Neutrophil (primary cell): ENCODE measurements around the gene HENMT1.
"Not testable (repeated sequence)": the region's sequence is repeated elsewhere in the genome, so short reads cannot be mapped to it uniquely, and the experiment has no call there.

Experiments
- H3K27ac ChIP-seq: fragments of 200-600 bp; sonication (generic); 2 replicates; pipeline ENCODE4 v1.5.1; 2016; ENCODE audit warnings: mild to moderate bottlenecking, moderate library complexity
- H3K27me3 ChIP-seq: fragments of 200-600 bp; sonication (generic); 2 replicates; pipeline ENCODE4 v1.6.0; 2016; ENCODE audit warnings: mild to moderate bottlenecking
- H3K36me3 ChIP-seq: fragments of 200-600 bp; sonication (generic); 2 replicates; pipeline ENCODE4 v1.5.1; 2017
- H3K4me1 ChIP-seq, 2 experiments: fragments of 200-600 bp in 1 of 2; sonication (generic) in 1 of 2; 1 replicate in 1 of 2; 2 replicates in 1 of 2; pipeline versions ENCODE4 v1.5.1 to v1.6.1; 2013 to 2016; ENCODE audit warnings: low read depth in 1 of 2, low read length in 1 of 2, mild to moderate bottlenecking in 1 of 2, moderate library complexity in 1 of 2; ENCODE audit not compliant: control insufficient read depth in 1 of 2, insufficient read depth in 1 of 2
- H3K4me3 ChIP-seq, 2 experiments: fragments of 200-600 bp in 1 of 2; sonication (generic) in 1 of 2; 1 replicate in 1 of 2; 2 replicates in 1 of 2; pipeline ENCODE4 v1.5.1; 2013 to 2016; ENCODE audit warnings: low read depth in 1 of 2, low read length in 1 of 2, mild to moderate bottlenecking in 1 of 2, moderate library complexity in 1 of 2
- H3K9me3 ChIP-seq: fragments of 200-600 bp; sonication (generic); 2 replicates; pipeline ENCODE4 v1.5.1; 2016
- TF ChIP-seq, protein P1 (sequence below): fragments of 200-600 bp; sonication (generic); IDR thresholded peaks from 2 replicates; pipeline ENCODE4 v1.5.1; 2016; ENCODE audit warnings: antibody characterized with exemption

The HENMT1 gene

DNA sequence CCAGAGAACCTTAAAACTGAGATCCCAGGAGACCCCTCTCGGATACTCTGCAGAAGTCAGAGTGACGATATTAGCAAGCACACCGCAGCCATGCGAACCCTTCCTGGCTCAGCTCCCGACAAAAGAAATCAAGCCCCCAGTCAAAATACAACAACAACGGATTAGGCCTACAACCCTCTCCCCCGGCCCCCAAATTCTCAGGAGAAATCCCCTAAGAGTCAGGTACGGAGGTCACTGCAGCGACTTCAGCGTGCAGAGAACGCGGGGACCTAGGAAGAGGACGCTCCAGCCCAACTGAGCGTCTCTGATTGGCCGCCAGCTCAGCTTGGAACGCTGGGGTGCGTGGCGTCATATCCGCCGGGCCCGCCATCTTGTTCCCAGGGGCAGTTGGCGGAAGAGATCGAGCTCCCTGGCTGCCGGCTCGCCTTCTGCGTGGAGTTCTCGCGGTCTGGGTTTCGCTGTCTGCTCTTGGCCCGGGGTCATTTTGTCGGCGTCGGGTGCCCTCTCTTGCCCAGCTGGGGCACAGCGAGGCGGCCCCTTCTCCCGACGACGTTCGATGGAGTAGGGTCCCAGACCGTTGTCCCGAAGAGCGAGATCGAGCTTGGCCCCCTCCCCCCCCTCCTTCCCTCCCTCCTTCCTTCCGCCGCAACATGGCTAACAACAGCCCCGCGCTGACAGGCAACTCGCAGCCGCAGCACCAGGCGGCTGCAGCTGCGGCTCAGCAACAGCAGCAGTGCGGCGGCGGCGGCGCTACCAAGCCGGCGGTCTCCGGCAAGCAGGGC lies 31.2 kb upstream of the HENMT1 start, which contains the start of gene PRPF38B:
TSS of gene PRPF38B (plus strand) at position 369 of the 782 bp plus-strand sequence. CDS start at position 651, 282 bp downstream.
- Histone ChIP-seq H3K27me3 (no peaks in the 10 kb centered on the region), H3K4me1 (peaks cover 34 to 38% of the 10 kb centered on the region in 2 experiments)
- TF ChIP-seq, protein P1, sequence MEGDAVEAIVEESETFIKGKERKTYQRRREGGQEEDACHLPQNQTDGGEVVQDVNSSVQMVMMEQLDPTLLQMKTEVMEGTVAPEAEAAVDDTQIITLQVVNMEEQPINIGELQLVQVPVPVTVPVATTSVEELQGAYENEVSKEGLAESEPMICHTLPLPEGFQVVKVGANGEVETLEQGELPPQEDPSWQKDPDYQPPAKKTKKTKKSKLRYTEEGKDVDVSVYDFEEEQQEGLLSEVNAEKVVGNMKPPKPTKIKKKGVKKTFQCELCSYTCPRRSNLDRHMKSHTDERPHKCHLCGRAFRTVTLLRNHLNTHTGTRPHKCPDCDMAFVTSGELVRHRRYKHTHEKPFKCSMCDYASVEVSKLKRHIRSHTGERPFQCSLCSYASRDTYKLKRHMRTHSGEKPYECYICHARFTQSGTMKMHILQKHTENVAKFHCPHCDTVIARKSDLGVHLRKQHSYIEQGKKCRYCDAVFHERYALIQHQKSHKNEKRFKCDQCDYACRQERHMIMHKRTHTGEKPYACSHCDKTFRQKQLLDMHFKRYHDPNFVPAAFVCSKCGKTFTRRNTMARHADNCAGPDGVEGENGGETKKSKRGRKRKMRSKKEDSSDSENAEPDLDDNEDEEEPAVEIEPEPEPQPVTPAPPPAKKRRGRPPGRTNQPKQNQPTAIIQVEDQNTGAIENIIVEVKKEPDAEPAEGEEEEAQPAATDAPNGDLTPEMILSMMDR: peak; percentile 34

GRCh38 chr1:108691128-108691941 lies 30.4 kb upstream of the HENMT1 start:
- TF ChIP-seq, protein P1: no peak
- Histone ChIP-seq H3K9me3 (no peaks in the 10 kb centered on the region), H3K27me3 (no peaks in the 10 kb centered on the region), H3K36me3 (peaks cover 8% of the 10 kb centered on the region), H3K4me1 (peaks cover 34 to 38% of the 10 kb centered on the region in 2 experiments), H3K4me3 (peak overlapping the region; percentile 79 to 90), H3K27ac (peak overlapping the region; percentile 95)

More for the DNA sequence above, 31.2 kb upstream of the HENMT1 start, which contains the start of gene PRPF38B:
- H3K4me3 ChIP-seq: peak within 1 kb of the TSS; percentile 79 to 90
- H3K27ac ChIP-seq: peak within 1 kb of the TSS; percentile 95
- H3K9me3 ChIP-seq: no peaks in the 10 kb centered on the region
- H3K36me3 ChIP-seq: peaks cover 16% of the 10 kb centered on the region

DNA sequence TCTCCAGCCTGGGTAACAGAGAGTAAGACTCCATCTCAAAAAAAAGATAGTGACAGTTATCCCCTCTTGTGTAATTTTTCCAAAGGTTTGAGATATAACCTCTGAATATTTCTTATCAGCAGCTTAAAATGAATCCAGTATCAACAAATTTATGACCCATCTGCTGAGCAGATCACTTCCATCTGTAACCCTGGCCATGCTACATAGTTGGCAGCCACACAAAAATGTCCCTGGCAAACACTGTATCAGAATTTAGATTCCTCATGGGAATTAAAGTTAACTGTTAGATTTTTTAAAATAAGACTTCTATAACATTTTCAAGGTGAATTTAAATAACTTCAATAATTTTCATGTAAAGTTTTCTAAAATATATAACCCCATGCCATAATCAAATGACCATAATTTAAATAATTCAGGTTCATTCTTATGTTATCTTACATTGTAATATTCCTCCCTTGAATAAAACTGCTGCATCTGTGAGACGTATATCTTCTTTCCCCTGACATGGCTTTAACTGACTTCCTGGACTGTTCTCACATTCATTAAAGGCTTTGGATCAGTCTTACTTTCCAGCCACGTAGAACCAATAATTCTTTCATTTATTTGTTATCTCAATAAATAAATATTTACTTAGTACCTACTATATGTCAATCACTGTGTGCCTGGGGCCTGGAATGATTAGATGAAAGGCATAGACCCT lies 25.9 kb upstream of the HENMT1 start:
- Histone ChIP-seq H3K36me3 (no peaks in the 10 kb centered on the region), H3K27ac (no peak overlapping the region), H3K4me1 (peaks cover 6 to 7% of the 10 kb centered on the region in 2 experiments), H3K27me3 (no peaks in the 10 kb centered on the region), H3K4me3 (no peak overlapping the region), H3K9me3 (no peaks in the 10 kb centered on the region)
- TF ChIP-seq, protein P1: no peak

GRCh38 chr1:108685529-108685928 lies 24.6 kb upstream of the HENMT1 start:
- Histone ChIP-seq H3K9me3 (no peaks in the 10 kb centered on the region), H3K27me3 (no peaks in the 10 kb centered on the region), H3K4me1 (no peaks in the 10 kb centered on the region), H3K4me3 (no peak overlapping the region), H3K36me3 (no peaks in the 10 kb centered on the region), H3K27ac (no peak overlapping the region)
- TF ChIP-seq, protein P1: no peak

DNA sequence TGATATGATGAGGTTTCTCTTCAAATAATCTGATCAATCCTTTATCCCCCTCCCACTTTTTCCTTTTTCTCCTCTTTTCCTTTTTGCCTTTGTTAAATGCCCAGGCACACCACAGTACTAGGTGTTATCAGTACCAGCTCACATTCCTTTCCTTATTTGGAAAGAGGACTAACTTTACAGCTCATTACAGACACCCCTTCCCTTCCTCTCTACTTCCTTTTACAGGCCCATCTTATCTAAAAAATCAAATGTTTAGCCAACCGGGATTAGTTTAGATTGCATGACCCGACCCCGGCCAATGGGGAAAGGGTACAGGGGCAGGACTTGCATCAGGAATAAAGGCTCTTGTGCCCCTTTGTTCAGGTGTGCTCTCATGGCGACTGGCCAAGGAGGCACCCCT lies 20.8 kb upstream of the HENMT1 start:
- H3K4me1 ChIP-seq, H3K36me3 ChIP-seq, H3K4me3 ChIP-seq, H3K27ac ChIP-seq, H3K9me3 ChIP-seq, H3K27me3 ChIP-seq: not testable (repeated sequence)
